ENCODE measurements around the gene WNK3. TPM values are rescaled to one million over a fixed set of nuclear protein-coding genes. Genes with fewer than 3 reads are reported as not detected.

Gene WNK3
- 1 to 10 TPM; 3.3 to 3.8 TPM for total RNA-seq

GRCh38 chrX:54357414-54358377, at the start of gene WNK3:
WNK3 (minus strand) TSS chrX:54358046.

DNA sequence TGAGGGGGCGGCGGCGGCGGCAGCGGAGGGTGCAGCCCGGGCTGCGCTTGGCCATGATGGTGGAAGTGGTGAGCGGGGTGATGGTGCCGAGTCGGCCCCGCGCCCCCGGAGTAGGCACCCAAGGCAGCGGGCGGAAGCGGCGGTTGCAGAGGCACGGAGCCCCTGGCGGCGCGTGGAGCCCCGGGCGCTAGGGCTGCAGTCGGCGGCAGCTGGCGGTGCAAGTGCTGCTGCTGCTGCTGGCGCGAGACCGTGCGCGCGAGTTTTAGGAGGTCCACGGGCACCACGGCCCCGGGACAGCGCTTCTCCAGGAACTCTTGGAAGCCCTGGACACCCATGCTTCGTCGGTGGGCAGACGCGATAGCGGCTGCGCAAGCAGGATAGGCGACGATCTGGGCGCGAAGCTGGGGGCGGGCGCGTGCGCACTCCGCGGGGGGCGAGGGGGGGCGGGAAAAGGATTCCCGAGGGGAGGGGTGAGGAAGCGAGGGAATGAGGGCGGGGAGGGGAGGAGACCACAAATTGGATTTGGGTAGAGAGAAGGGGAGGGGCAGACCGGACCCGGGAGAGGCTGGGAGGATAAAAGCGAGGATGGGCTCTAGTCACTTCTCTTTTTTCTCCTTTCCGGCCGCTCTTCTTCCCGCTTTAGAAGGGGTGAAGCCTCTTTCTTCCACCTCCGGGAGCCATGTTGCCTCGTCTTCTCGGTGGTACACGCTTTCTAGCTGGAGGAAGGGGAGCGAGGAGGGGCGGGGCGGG, 174.8 kb downstream of the WNK3 start, which contains the start of gene FAM120C:
FAM120C (minus strand) TSS at position 391 of the 750 bp plus-strand sequence; CDS start at position 335, 56 bp downstream.

Small RNA genes within 50 kb of the gene (small RNA-seq; reads per million reads assigned to genes)
- 0 reads per million in 2 donors for gene AL589872.1
- 0 to 0.04 reads per million in 2 donors for gene RNU6-434P

Other genes starting within 250 kb of the WNK3 start
- gene FAM120C, start 174.8 kb downstream of the WNK3 start, total RNA-seq = 10 to 100 TPM in 1 of 2 donors, 1 to 10 TPM in 1; 5.7 to 12.0 TPM
- 10 to 100 TPM in 1 of 2 donors, 1 to 10 TPM in 1; 7.6 to 13.7 TPM for gene TSR2, start 82.4 kb upstream of the WNK3 start, total RNA-seq
- 10 to 100 TPM in 1 of 2 donors, 1 to 10 TPM in 1; 8.3 to 16.0 TPM for gene FGD1, start 138.2 kb upstream of the WNK3 start, total RNA-seq
- 10 to 100 TPM; 28.9 to 46.3 TPM for gene GNL3L, start 172.2 kb upstream of the WNK3 start, total RNA-seq